Uterus (tissue), 2 donors: ENCODE results near the gene DDX56.

ENCODE experiments used
- CTCF ChIP-seq, 4 experiments: fragments of 200-600 bp in 2 of 4; fragments of 450-650 bp in 2 of 4; sonication (generic) in 2 of 4; IDR thresholded peaks; one replicate each; pipeline ENCODE4 v1.5.1; 2016 to 2019; ENCODE audit warnings: antibody characterized with exemption in 4 of 4, mild to moderate bottlenecking in 2 of 4, moderate library complexity in 1 of 4
- POLR2A ChIP-seq, 2 donors: fragments of 450-650 bp; IDR thresholded peaks; one replicate each; pipeline ENCODE4 v1.6.1; 2016; ENCODE audit warnings: antibody characterized with exemption in 2 of 2, mild to moderate bottlenecking in 1 of 2, moderate library complexity in 1 of 2

GRCh38 chr7:44561962-44562621 lies 11.6 kb downstream of the DDX56 start:
- TF ChIP-seq CTCF (IDR thresholded peaks at IDR 0.05) = no peak
- TF ChIP-seq POLR2A (IDR thresholded peaks at IDR 0.05) = no peak
